Vagina (tissue), 2 donors: Measurements from ENCODE around the gene GTSE1. TPM values are rescaled to one million over a fixed set of nuclear protein-coding genes. Genes with fewer than 3 reads are reported as not detected.

Experiments
- DNase-seq, 2 donors: peaks; one replicate each; pipeline ENCODE4 v3.0.0-alpha.2; 2017; ENCODE audit errors: extremely low spot score in 2 of 2
- H3K27ac ChIP-seq: fragments of 200-600 bp; sonication (generic); one replicate; pipeline ENCODE4 v1.5.1; 2019
- H3K27me3 ChIP-seq: fragments of 200-600 bp; sonication (generic); one replicate; pipeline ENCODE4 v1.5.1; 2019
- H3K36me3 ChIP-seq, 2 donors: fragments of 200-600 bp; sonication (generic); one replicate each; pipeline ENCODE4 v1.5.1; 2017 to 2019
- H3K4me1 ChIP-seq: fragments of 200-600 bp; sonication (generic); one replicate; pipeline ENCODE4 v1.5.1; 2019
- H3K4me3 ChIP-seq, 2 donors: fragments of 200-600 bp; sonication (generic); 1 replicate in 1 of 2; 2 replicates in 1 of 2; pipeline ENCODE4 v1.5.1; 2016 to 2019
- H3K9me3 ChIP-seq: fragments of 200-600 bp; sonication (generic); one replicate; pipeline ENCODE4 v1.5.1; 2019
- CTCF ChIP-seq, 3 experiments: fragments of 450-650 bp in 2 of 3; fragments of 200-600 bp in 1 of 3; sonication (generic) in 1 of 3; IDR thresholded peaks; one replicate each; pipeline ENCODE4 v1.5.1; 2017 to 2019; ENCODE audit warnings: antibody characterized with exemption in 3 of 3, mild to moderate bottlenecking in 2 of 3, moderate library complexity in 2 of 3
- POLR2A ChIP-seq, 2 donors: fragments of 450-650 bp; IDR thresholded peaks; one replicate each; pipeline ENCODE4 v1.6.1; 2017; ENCODE audit warnings: antibody characterized with exemption in 2 of 2, mild to moderate bottlenecking in 2 of 2, moderate library complexity in 2 of 2
- POLR2AphosphoS5 ChIP-seq, 2 donors: sonication (generic); formaldehyde crosslinking; IDR thresholded peaks; one replicate each; pipeline ENCODE4 v1.9.0; 2017; ENCODE audit warnings: antibody characterized with exemption in 2 of 2, mild to moderate bottlenecking in 2 of 2, low read depth in 1 of 2; ENCODE audit not compliant: insufficient read depth in 1 of 2
- intact Hi-C: fragments of 100-400 bp; cut with DNase I; formaldehyde crosslinking; loops from one replicate; pipeline ENCODE4 v1.15.1; 2023
- total RNA-seq: library from RNA; depleted of rRNA; stranded (reverse); fragments of >200 nt; gene quantifications from one replicate; pipeline ENCODE4 v1.2.3, GENCODE V29; 2016

Gene GTSE1
- total RNA-seq, 1 donor from 2014 or later, result 2.2 TPM

GRCh38 chr22:46355369-46355995, 58.8 kb downstream of the GTSE1 start:
- no peak overlapping the region for H3K27ac ChIP-seq
- no peaks in the 10 kb centered on the region for H3K27me3 ChIP-seq
- H3K36me3 ChIP-seq, result peaks cover 0 to 61% of the 10 kb centered on the region in 2 donors
- no peak for TF ChIP-seq POLR2AphosphoS5 (IDR thresholded peaks at IDR 0.05; ENCODE audit: insufficient read depth in 1 of 2, low read depth in 1 of 2)
- TF ChIP-seq CTCF (IDR thresholded peaks at IDR 0.05), result peak; percentile 44 to 65 (median 54)
- peaks cover 12% of the 10 kb centered on the region for H3K4me1 ChIP-seq
- DNase-seq, result no peak
- no peaks in the 10 kb centered on the region for H3K9me3 ChIP-seq
- intact Hi-C loops, result no loop called here
- H3K4me3 ChIP-seq, result no peak overlapping the region

- no peaks in the 10 kb centered on the region for H3K9me3 ChIP-seq
- no peak for DNase-seq
- H3K4me3 ChIP-seq, result no peak overlapping the region
- H3K27ac ChIP-seq, result no peak overlapping the region
- intact Hi-C loops, result no loop called here
- H3K27me3 ChIP-seq, result no peaks in the 10 kb centered on the region
- TF ChIP-seq POLR2AphosphoS5 (IDR thresholded peaks at IDR 0.05; ENCODE audit: insufficient read depth in 1 of 2, low read depth in 1 of 2) (no peak), POLR2A (IDR thresholded peaks at IDR 0.05) (no peak)
- peaks cover 0 to 56% of the 10 kb centered on the region in 2 donors for H3K36me3 ChIP-seq
- peaks cover 12% of the 10 kb centered on the region for H3K4me1 ChIP-seq
Measured at GRCh38 chr22:46355996-46356471, 59.4 kb downstream of the GTSE1 start.

- Histone ChIP-seq H3K9me3 (no peaks in the 10 kb centered on the region), H3K27ac (no peak overlapping the region), H3K36me3 (peaks cover 0 to 48% of the 10 kb centered on the region in 2 donors), H3K4me1 (peaks cover 12% of the 10 kb centered on the region), H3K4me3 (no peak overlapping the region), H3K27me3 (no peaks in the 10 kb centered on the region)
- no peak for DNase-seq
- intact Hi-C loops, result no loop called here
- no peak for TF ChIP-seq POLR2A (IDR thresholded peaks at IDR 0.05)
- no peak for TF ChIP-seq CTCF (IDR thresholded peaks at IDR 0.05)
- no peak for TF ChIP-seq POLR2AphosphoS5 (IDR thresholded peaks at IDR 0.05; ENCODE audit: insufficient read depth in 1 of 2, low read depth in 1 of 2)
Measured at GRCh38 chr22:46356496-46357480, 60.1 kb downstream of the GTSE1 start.

GRCh38 chr22:46357711-46358520, 61.2 kb downstream of the GTSE1 start:
- Histone ChIP-seq H3K4me1 (peaks cover 12% of the 10 kb centered on the region), H3K27me3 (no peaks in the 10 kb centered on the region), H3K9me3 (no peaks in the 10 kb centered on the region), H3K4me3 (no peak overlapping the region), H3K27ac (no peak overlapping the region), H3K36me3 (peaks cover 0 to 37% of the 10 kb centered on the region in 2 donors)
- intact Hi-C loops, result no loop called here
- no peak for DNase-seq
- TF ChIP-seq CTCF (IDR thresholded peaks at IDR 0.05), result no peak
- TF ChIP-seq POLR2AphosphoS5 (IDR thresholded peaks at IDR 0.05; ENCODE audit: insufficient read depth in 1 of 2, low read depth in 1 of 2), result no peak
- no peak for TF ChIP-seq POLR2A (IDR thresholded peaks at IDR 0.05)

DNA sequence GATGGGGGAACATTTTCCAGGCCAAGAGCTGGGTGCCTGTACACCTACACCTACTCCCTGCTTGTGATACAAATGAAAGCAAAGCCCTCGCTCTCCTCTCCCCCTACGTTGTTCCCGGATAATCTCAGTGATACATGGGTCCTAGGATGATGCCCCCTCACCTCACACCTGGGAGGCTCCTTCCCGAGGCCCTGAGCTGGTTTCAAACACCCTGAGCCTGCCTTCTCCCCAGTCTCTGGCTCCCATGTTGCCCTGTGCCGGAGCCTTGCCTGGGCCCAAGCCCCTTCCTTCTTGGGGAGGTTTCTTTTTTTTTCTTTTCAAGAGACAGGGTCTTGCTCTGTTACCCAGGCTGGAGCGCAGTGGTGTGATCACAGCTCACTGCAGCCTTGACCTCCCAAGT, 62.1 kb downstream of the GTSE1 start:
- H3K4me1 ChIP-seq, result peaks cover 8% of the 10 kb centered on the region
- no peak overlapping the region for H3K4me3 ChIP-seq
- H3K27me3 ChIP-seq, result no peaks in the 10 kb centered on the region
- DNase-seq, result no peak
- no peak overlapping the region for H3K27ac ChIP-seq
- H3K9me3 ChIP-seq, result no peaks in the 10 kb centered on the region
- intact Hi-C loops, result no loop called here
- TF ChIP-seq POLR2A (IDR thresholded peaks at IDR 0.05), result no peak
- TF ChIP-seq CTCF (IDR thresholded peaks at IDR 0.05), result no peak
- TF ChIP-seq POLR2AphosphoS5 (IDR thresholded peaks at IDR 0.05; ENCODE audit: insufficient read depth in 1 of 2, low read depth in 1 of 2), result no peak
- H3K36me3 ChIP-seq, result peaks cover 0 to 31% of the 10 kb centered on the region in 2 donors
